GM23338 (cell line): Measurements from ENCODE around the gene ZFYVE26. TPM values are rescaled to one million over a fixed set of nuclear protein-coding genes. Genes with fewer than 3 reads are reported as not detected.

Experiments
- ATAC-seq: fragments of 200-7000 bp; cut with Tn5 transposase; 3 replicates; pipeline ENCODE4 v1.9.1; 2020
- DNase-seq: peaks from one replicate; pipeline ENCODE4 v3.0.0-alpha.2; 2015; ENCODE audit warnings: low spot score
- H2AFZ ChIP-seq: fragments of 200-600 bp; sonication (generic); 2 replicates; pipeline ENCODE4 v1.8.0; 2016; ENCODE audit warnings: antibody characterized with exemption, mild to moderate bottlenecking, moderate library complexity
- H3F3A ChIP-seq: fragments of 200-600 bp; sonication (generic); replicated peaks from 2 replicates; pipeline ENCODE4 v1.8.0; 2017; ENCODE audit warnings: antibody characterized with exemption, mixed run types, low read depth
- H3K27ac ChIP-seq: fragments of 200-600 bp; sonication (generic); 2 replicates; pipeline ENCODE4 v1.6.1; 2016; ENCODE audit warnings: low read depth
- H3K27me3 ChIP-seq: fragments of 200-600 bp; sonication (generic); 2 replicates; pipeline ENCODE4 v1.8.0; 2016; ENCODE audit warnings: mild to moderate bottlenecking, mixed run types, moderate library complexity; ENCODE audit not compliant: insufficient read depth
- H3K36me3 ChIP-seq: fragments of 200-600 bp; sonication (generic); 2 replicates; pipeline ENCODE4 v1.8.0; 2016; ENCODE audit warnings: mild to moderate bottlenecking; ENCODE audit not compliant: insufficient read depth
- H3K4me1 ChIP-seq: fragments of 200-600 bp; sonication (generic); 2 replicates; pipeline ENCODE4 v1.8.0; 2016; ENCODE audit warnings: mild to moderate bottlenecking, moderate library complexity; ENCODE audit not compliant: insufficient read depth
- H3K4me2 ChIP-seq: fragments of 200-600 bp; sonication (generic); 2 replicates; pipeline ENCODE4 v1.7.1; 2017; ENCODE audit warnings: mixed run types
- H3K4me3 ChIP-seq: fragments of 200-600 bp; sonication (generic); 2 replicates; pipeline ENCODE4 v1.6.1; 2016; ENCODE audit warnings: mixed run types
- H3K79me2 ChIP-seq: fragments of 200-600 bp; sonication (generic); replicated peaks from 2 replicates; pipeline ENCODE4 v1.8.0; 2017; ENCODE audit warnings: mild to moderate bottlenecking; ENCODE audit not compliant: insufficient read depth
- H3K9me2 ChIP-seq: fragments of 200-600 bp; sonication (generic); 2 replicates; pipeline ENCODE4 v1.8.0; 2017; ENCODE audit not compliant: insufficient read depth
- H4K20me1 ChIP-seq: fragments of 200-600 bp; sonication (generic); replicated peaks from 2 replicates; pipeline ENCODE4 v1.8.0; 2017; ENCODE audit warnings: mild to moderate bottlenecking; ENCODE audit not compliant: insufficient read depth
- H3K27ac Mint-ChIP-seq: 2 replicates; pipeline ENCODE4 v1.8.0; 2020; ENCODE audit warnings: inconsistent platforms, mild to moderate bottlenecking, moderate library complexity, mixed read lengths
- H3K27me3 Mint-ChIP-seq: 3 replicates; pipeline ENCODE4 v1.8.0; 2022; ENCODE audit warnings: low read depth, mild to moderate bottlenecking, moderate library complexity, mixed read lengths, inconsistent platforms; ENCODE audit not compliant: insufficient read depth, poor library complexity
- H3K36me3 Mint-ChIP-seq: 3 replicates; pipeline ENCODE4 v1.8.0; 2021; ENCODE audit warnings: low read depth, mild to moderate bottlenecking, inconsistent platforms, moderate library complexity, mixed read lengths
- H3K4me1 Mint-ChIP-seq: 3 replicates; pipeline ENCODE4 v1.8.0; 2020; ENCODE audit warnings: mild to moderate bottlenecking, inconsistent platforms, mixed read lengths
- H3K4me3 Mint-ChIP-seq: 3 replicates; pipeline ENCODE4 v1.8.0; 2021; ENCODE audit warnings: moderate library complexity, mild to moderate bottlenecking, inconsistent platforms, mixed read lengths
- H3K9me3 Mint-ChIP-seq: 3 replicates; pipeline ENCODE4 v1.8.0; 2020; ENCODE audit warnings: moderate library complexity, mild to moderate bottlenecking, inconsistent platforms, mixed read lengths
- EZH2 ChIP-seq: fragments of 200-600 bp; sonication (generic); IDR thresholded peaks from one replicate; pipeline ENCODE4 v1.8.0; 2017; ENCODE audit warnings: antibody characterized with exemption, mild to moderate bottlenecking, low read depth; ENCODE audit not compliant: unreplicated experiment
- EZH2phosphoT487 ChIP-seq: fragments of 200-600 bp; sonication (generic); IDR thresholded peaks from one replicate; pipeline ENCODE4 v1.8.1; 2018; ENCODE audit warnings: antibody characterized with exemption; ENCODE audit not compliant: unreplicated experiment
- JUNB ChIP-seq: IDR thresholded peaks from one replicate; pipeline ENCODE4 v1.6.1; 2016; ENCODE audit warnings: antibody characterized with exemption; ENCODE audit not compliant: unreplicated experiment
- POLR2AphosphoS5 ChIP-seq: IDR thresholded peaks from 2 replicates; pipeline ENCODE4 v1.6.1; 2016; ENCODE audit warnings: antibody characterized with exemption, low read depth
- STAT1 ChIP-seq: IDR thresholded peaks from one replicate; pipeline ENCODE4 v1.6.1; 2016; ENCODE audit warnings: antibody characterized with exemption; ENCODE audit not compliant: unreplicated experiment
- ZNF114 ChIP-seq: fragments of 250-450 bp; sonication (Bioruptor Pico); IDR thresholded peaks from 2 replicates; pipeline ENCODE4 v1.5.0; 2020; ENCODE audit warnings: mild to moderate bottlenecking, moderate library complexity
- ZNF331 ChIP-seq: fragments of 250-450 bp; sonication (Bioruptor Pico); IDR thresholded peaks from 2 replicates; pipeline ENCODE4 v1.5.0; 2020; ENCODE audit warnings: low read depth, mild to moderate bottlenecking, moderate library complexity
- polyA plus RNA-seq: library from polyadenylated mRNA; unstranded; fragments of >200 nt; fragmentation: Nextera tagmentation; extraction: Ambion mirVana; gene quantifications from 2 replicates; pipeline ENCODE4 v1.2.1, GENCODE V29; 2016
- total RNA-seq: library from RNA; depleted of rRNA; stranded (reverse); fragments of >200 nt; shearing (Covaris generic); gene quantifications from 2 replicates; pipeline ENCODE4 v1.2.3, GENCODE V29; 2014
- TF ChIP-seq, protein P1 (sequence below): IDR thresholded peaks from one replicate; pipeline ENCODE4 v1.6.1; 2018; ENCODE audit warnings: antibody characterized with exemption; ENCODE audit not compliant: unreplicated experiment
- TF ChIP-seq, protein P2 (sequence below), 2 experiments: fragments of 200-600 bp in 1 of 2; sonication (generic) in 1 of 2; conservative IDR thresholded peaks; 2 replicates each; pipeline versions ENCODE4 v1.5.1 to v1.6.1; 2016 to 2017; ENCODE audit warnings: antibody characterized with exemption in 2 of 2, low read depth in 2 of 2, mild to moderate bottlenecking in 2 of 2, moderate library complexity in 1 of 2
- TF ChIP-seq, protein P3 (sequence below): IDR thresholded peaks from 2 replicates; pipeline ENCODE4 v1.6.1; 2016; ENCODE audit warnings: antibody characterized with exemption

Gene ZFYVE26
- total and polyA plus RNA-seq, 2 experiments from 2014 or later, result 5.6 to 36.0 TPM

DNA sequence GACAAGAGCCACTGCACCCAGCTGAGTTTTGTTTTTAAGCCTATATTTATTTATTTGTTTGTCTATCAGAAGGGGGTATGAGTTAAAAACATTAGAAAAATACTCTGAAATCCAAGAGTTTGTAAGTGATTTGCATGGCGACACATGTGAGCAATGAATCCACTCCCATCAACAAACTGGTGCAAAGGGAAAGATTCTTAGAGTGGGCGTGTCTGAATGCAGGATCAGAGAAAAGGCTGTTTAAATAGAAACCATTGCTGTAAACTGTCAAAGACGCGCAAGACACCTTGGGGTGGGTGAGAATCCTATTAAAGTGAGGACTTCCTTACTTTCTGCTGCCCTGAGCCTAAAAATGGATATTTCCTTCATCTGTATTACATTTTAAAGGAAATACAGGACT lies 51.9 kb downstream of the ZFYVE26 start:
- H4K20me1 ChIP-seq, result no peaks in the 10 kb centered on the region
- H3K4me3 ChIP-seq, result no peak overlapping the region
- DNase-seq, result no peak
- TF ChIP-seq ZNF331 (no peak), JUNB (no peak), EZH2 (no peak), ZNF114 (CRISPR knock-in tag) (no peak), STAT1 (no peak), EZH2phosphoT487 (no peak), POLR2AphosphoS5 (no peak)
- TF ChIP-seq, protein P1, sequence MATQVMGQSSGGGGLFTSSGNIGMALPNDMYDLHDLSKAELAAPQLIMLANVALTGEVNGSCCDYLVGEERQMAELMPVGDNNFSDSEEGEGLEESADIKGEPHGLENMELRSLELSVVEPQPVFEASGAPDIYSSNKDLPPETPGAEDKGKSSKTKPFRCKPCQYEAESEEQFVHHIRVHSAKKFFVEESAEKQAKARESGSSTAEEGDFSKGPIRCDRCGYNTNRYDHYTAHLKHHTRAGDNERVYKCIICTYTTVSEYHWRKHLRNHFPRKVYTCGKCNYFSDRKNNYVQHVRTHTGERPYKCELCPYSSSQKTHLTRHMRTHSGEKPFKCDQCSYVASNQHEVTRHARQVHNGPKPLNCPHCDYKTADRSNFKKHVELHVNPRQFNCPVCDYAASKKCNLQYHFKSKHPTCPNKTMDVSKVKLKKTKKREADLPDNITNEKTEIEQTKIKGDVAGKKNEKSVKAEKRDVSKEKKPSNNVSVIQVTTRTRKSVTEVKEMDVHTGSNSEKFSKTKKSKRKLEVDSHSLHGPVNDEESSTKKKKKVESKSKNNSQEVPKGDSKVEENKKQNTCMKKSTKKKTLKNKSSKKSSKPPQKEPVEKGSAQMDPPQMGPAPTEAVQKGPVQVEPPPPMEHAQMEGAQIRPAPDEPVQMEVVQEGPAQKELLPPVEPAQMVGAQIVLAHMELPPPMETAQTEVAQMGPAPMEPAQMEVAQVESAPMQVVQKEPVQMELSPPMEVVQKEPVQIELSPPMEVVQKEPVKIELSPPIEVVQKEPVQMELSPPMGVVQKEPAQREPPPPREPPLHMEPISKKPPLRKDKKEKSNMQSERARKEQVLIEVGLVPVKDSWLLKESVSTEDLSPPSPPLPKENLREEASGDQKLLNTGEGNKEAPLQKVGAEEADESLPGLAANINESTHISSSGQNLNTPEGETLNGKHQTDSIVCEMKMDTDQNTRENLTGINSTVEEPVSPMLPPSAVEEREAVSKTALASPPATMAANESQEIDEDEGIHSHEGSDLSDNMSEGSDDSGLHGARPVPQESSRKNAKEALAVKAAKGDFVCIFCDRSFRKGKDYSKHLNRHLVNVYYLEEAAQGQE, result no peak
- TF ChIP-seq, protein P2, sequence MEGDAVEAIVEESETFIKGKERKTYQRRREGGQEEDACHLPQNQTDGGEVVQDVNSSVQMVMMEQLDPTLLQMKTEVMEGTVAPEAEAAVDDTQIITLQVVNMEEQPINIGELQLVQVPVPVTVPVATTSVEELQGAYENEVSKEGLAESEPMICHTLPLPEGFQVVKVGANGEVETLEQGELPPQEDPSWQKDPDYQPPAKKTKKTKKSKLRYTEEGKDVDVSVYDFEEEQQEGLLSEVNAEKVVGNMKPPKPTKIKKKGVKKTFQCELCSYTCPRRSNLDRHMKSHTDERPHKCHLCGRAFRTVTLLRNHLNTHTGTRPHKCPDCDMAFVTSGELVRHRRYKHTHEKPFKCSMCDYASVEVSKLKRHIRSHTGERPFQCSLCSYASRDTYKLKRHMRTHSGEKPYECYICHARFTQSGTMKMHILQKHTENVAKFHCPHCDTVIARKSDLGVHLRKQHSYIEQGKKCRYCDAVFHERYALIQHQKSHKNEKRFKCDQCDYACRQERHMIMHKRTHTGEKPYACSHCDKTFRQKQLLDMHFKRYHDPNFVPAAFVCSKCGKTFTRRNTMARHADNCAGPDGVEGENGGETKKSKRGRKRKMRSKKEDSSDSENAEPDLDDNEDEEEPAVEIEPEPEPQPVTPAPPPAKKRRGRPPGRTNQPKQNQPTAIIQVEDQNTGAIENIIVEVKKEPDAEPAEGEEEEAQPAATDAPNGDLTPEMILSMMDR (conservative IDR thresholded peaks at IDR 0.05; ENCODE audit: low read depth in 2 of 2), result no peak
- TF ChIP-seq, protein P3, sequence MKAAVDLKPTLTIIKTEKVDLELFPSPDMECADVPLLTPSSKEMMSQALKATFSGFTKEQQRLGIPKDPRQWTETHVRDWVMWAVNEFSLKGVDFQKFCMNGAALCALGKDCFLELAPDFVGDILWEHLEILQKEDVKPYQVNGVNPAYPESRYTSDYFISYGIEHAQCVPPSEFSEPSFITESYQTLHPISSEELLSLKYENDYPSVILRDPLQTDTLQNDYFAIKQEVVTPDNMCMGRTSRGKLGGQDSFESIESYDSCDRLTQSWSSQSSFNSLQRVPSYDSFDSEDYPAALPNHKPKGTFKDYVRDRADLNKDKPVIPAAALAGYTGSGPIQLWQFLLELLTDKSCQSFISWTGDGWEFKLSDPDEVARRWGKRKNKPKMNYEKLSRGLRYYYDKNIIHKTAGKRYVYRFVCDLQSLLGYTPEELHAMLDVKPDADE, result no peak
- no peaks in the 10 kb centered on the region for H3K9me3 Mint-ChIP-seq
- no peaks in the 10 kb centered on the region for H3K9me2 ChIP-seq
- no peaks in the 10 kb centered on the region for H3F3A ChIP-seq
- H3K36me3 ChIP-seq, result peaks cover 19% of the 10 kb centered on the region
- H3K27me3 Mint-ChIP-seq, result no peaks in the 10 kb centered on the region
- peaks cover 46% of the 10 kb centered on the region for H3K36me3 Mint-ChIP-seq
- no peak overlapping the region for H3K27ac ChIP-seq
- no peaks in the 10 kb centered on the region for H3K4me1 Mint-ChIP-seq
- H2AFZ ChIP-seq, result no peak overlapping the region
- no peaks in the 10 kb centered on the region for H3K27me3 ChIP-seq
- H3K79me2 ChIP-seq, result no peaks in the 10 kb centered on the region
- no peak overlapping the region for H3K27ac Mint-ChIP-seq
- H3K4me1 ChIP-seq, result no peaks in the 10 kb centered on the region
- ATAC-seq, result no peak
- no peak overlapping the region for H3K4me3 Mint-ChIP-seq
- no peak overlapping the region for H3K4me2 ChIP-seq
